NCI-H1092 (cell line): Measurements from ENCODE around the gene IPO9.

ENCODE experiments used
- DNase-seq: peaks from one replicate; lab custom pipeline; 2025; lab: John Stamatoyannopoulos, UW

IPO9 gene

DNA sequence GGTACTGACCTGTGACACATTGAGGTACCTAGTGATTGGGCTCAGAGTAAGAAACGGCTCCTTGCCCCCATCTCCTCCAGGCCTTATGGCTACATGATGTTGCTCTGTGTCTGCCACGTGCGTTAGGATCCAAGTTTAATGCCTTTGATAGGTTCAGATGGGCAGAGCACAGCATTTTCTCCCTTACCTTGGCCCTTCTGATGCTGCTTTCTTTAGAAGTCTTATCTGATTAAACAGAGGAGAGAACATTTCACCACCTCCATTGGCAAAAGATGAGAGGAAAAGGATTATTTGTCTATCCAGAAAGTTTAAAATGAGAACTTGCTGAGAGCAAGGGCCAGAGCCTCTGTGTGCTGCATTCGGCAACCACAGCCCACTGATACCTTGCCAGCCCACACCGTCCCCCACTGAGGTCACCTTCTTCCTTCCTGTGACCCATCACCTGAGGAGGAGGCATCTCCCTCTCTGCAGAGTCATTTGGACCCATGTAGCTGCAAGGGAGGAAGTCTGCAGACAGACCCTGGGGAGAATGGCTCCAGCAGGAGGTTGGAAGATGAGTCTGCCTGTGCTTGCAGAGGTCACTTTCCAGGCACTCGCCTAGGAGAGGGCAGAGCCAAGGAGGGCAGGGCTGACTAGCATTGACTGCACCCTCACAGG is 76.4 kb downstream of the IPO9 start:
- no peak for DNase-seq

DNA sequence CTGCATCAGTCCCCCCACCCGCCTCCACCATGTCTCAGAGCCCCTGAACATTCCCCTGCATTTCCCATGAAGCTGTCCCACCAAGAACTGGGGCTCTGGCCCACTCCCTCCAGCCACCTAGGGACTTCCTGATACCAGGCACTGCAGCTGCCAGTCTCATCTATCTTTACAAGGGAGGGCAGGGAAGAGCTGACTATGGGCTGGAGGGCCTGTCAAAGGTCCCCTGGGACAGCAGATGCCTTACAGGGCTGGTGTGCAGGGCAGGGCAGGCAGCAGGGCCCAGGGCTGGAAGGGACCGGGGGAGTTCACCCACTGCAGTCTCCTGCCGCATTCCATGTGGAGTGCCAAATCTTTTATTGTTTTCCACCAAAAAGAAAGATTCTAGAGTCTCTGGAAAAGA is 77.4 kb downstream of the IPO9 start:
- DNase-seq: no peak

DNA sequence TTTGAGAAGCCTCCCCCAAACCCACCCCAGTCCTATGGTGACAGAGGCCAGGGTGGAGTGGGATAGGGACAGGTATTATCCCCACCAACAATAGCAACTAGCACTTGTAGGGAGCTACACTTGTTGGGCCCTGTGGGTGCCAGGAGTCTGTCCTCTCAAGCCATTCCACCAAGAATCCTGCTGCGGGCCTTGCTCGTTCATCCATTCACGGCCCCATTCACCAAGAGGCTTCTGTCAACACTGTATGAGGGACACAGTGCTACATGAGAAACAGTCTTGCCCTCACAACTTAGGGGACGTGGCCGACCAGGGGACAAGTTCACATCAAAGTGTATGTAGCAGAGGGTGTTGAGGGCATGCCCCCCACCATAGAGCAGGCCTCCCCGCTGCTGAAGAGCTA is 78.7 kb downstream of the IPO9 start:
- no peak for DNase-seq

DNA sequence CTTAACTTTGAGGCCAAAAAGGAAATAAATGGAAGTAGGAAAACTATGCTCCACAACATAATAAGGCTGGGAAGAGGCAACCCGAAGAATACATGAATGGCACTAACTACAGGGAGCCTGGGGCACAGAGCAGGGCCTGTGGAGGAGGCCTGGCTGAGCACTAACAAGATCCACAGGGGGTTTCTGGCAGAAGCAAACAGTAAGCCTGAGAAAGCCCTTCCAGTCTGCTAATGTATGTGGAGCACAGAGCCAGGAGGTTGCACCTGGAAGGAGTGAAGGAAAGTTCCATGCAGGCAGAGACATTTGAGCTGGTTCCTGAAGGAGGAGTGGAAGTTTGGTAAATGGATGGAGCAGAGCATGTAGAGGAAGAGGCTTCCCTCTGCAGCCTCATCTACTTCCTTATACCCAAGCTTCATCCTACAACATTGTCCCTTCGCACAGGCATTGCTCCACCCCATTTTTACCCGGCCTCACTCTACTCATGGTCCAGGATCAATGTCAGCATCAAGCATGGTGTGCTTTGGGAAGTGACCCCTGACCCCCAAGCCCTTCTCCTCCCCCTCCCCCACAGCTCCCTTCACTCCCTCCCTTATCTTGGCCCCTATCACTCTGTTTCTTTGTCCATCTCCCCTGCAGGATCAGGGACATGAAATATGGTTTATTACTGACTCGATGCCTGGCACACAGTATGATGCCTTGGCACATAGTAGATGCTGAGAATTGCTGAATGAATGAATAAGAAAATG is 83.0 kb downstream of the IPO9 start:
- no peak for DNase-seq

DNA sequence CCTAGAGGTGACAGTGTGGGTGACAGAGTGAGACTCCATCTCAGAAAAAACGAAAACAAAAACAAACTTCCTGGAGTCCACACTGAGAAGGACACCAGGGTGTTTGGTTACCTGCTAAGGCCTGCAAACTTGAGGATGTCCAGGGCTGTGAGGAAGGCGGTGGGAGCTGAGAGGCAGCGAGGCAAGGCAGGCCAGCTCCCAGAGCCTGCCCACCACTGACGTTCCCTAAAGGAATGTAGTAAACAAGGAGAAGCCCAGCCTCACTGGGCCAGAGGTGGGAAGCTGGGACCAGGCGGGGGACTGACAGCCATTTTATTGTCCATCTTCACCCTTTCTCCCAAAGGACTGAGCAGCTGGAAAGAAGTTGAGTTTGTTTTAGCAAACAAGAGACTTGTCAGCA is 83.9 kb downstream of the IPO9 start:
- no peak for DNase-seq

DNA sequence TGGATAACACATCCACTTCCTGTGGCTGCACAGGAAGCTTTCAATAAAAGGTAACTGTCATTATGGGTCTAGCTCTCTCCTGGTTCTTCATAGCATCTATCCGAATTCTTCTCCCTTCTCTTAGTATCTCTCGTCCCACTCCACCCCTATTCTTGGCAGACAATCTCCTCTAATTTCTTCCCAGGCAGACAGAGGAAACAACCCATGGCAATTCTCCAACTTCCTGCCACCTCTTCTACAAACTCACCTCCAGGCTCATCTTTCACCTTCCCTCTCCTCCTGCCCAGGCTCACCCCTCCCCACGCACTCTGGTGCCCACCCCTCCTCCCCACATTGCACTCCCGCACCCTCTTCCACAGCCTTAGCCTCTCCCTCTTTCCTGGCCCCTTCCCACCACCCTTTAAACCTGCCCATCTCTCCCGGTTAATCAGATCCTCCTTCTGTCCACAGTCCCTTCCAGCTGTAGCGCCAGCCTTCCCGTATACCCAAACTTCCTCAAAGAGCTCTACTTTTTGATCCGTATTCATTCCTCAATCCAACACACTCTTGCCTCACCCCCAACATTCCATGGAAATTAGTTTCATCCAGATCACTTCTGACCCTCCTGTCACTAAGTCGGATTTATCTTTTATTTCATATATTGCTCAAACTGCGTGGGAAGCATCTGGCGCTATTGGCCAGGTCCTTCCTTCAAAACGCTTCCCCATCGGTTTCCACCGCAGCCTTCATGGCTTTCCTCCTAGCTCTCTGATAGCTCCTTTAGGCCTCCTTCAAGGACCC is 85.7 kb downstream of the IPO9 start:
- DNase-seq: no peak

DNA sequence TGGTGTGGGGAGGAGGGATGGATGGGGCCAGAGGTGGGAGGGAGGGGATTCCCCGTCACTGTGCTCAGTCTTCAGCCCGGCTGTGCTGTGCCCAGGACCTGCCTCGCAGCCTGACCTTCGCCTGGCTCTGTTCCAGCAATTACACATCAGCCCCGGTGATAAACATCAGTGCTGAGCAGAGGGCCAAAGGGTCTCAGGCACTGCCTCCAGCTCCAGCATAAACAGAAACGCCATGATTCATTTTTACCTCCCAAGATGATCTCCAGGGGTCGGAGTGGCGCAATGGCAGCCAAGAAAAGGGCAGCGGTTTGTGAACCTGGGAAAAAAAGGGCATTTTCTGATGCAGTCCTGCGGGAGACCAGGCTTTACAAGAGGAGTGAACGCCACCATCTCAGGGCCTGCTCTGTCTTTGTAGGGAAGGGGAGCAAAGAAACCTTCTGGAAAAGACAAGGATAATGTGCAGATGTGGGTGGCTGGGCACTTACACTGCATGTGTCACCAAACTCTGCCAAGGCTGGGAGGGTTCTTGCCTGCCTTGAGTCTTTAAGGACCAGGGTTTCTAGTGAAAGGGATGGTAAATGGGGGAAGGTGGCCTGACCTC is 87.8 kb downstream of the IPO9 start:
- no peak for DNase-seq

DNA sequence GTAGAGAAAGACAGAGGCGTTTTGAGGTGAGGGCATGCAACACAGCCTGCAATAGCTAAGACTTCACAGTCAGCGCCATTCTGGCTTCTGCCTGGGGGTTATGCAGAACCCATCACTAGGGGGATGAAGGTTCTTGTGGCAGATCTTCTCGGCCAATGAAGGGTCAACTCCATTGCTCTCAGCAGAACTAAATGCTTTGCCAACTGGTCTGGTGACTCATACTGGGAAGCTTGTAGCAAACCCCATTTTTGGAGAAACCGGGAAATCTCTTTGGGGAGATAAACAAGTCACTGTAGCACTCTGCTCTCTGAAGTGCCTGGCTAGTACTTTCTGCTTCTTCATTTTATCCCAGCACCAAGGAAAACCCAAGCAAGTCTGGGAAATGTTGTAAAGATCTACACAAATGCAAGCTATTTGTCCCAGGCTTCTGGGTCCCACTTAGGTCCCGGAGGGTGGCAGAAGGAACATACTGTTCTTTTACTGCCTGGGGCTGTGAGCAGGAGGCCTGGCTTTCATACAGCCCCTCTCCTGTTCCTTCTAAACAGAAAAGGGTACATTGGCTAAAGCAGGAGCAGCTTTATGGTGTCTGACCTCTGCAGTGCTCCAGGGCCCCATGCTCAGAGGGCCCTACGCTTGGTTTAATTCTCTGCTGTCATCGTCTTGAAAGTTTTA is 88.5 kb downstream of the IPO9 start:
- no peak for DNase-seq

DNA sequence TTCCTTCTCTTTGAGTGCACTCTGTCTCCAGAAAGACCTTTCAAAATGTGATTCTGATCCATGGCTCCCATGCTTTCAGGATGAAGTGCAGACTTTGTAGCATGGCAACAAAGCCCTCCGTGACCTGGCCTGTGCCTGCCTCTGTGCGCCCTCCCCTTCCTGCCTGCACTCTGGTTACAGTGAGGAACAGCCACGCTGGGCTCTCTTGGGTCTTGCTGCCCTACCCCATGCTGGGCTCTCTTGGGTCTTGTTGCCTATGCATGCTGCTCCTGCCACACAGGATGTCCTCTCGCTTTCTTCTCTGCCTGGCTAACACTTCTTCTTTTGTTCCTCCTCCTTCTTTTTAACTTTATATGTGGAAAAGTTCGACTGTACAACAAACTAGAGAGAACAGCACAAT is 89.4 kb downstream of the IPO9 start:
- no peak for DNase-seq

DNA sequence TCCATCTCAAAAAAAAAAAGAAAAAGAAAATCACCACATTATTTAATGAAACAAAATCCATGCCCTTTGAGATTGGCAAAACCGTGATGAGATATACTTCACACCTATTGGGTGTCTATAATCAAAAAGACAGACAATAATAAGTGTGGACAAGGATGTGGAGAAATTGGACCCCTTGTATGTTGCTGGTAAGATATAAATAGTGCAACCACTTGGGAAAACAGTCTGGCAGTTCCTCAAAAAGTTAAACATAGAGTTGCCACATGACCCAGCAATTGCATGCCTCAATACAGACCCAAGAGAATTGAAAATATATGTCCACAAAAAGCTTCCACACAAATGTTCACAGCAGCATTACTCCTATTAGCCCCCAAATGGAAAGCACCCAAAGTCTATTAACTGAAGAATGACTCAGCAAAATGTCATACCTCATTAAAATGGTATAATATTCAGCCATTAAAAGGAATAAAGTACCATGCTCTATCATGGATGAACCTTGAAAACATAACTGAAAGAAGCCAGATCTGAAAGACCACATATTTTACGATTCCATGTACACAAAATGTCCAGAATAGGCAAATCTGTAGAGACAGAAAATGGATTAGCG is 93.1 kb downstream of the IPO9 start:
- no peak for DNase-seq

DNA sequence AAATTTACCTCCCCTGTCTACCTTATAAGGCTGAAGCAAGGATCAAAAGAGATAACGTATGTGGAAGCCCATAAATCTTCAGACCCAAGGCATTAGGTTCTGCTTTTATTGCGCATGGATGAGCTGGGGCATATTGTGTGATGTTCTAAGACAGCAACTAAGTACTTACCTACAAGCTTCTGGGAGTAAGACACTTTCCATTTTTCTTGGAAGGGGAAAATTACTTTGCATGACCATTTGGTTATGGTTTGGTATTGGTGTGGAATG is 96.3 kb downstream of the IPO9 start:
- no peak for DNase-seq

DNA sequence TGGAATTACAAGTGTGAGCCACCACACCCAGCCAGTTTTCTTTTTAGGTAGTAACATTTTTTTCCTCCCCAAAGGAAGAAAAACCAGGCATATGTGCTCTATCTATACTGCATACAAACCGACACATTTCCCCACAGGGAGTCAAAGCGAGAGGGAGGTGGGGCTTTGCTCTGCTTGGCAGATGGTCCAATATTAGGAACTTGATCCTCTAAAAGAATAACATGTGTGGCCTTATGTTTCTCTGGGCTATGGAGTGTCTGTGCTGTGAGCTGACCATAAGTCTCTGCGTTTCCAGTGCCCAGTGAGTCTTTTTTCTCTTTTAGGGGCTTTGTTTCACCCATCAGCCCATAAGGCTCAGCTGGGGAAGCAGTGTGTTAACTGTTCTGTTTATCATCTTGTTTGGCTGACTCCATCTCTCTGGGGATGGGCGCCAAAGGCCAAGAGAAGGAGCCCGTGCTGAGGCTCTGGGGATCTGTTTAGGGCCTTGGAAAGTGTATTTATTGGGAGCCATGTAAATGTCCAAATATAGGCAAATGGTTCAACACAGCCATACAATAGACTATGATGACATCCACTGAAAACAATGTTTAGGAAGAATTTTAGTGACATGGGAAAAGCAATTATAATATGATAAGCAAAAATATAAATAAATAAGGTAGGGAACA is 97.2 kb downstream of the IPO9 start:
- no peak for DNase-seq

DNA sequence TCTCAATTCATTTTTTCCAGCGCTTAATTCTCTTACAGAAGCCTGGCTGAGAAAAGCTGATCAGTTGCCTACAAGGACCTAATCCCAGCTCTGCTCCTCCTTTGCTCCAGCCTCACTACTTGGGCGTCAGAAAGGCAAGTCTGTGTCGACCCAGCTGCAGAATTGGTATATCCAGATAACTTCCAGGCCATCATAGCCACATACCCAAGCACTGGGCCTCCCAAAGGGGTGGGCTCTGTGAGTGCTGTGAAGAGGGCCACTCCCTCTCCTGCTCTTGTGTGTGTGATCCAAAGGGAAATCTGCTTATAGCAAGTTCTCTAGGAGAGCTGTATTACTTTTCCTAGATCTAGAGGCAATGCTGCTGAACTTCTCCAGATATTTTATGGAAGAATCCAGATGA is 99.3 kb downstream of the IPO9 start:
- DNase-seq: no peak

DNA sequence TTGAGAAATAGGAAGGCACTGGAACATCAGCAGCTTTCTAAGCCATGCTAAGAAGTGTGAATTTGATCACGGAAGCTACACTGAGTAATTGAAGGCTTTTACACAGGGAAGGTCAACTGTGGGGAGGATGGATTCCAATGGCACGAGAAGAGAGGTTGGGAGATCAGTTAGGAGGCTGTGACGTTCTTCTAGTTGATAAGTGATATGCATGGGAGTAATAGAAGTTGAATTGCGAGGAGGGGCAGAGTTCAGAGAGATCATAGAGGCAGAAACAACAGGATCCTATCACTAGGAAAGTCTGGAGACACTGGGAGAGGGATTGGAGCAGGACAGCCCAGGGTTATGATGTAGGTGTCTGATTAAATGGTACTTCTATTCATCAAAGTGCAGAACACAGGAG is 101.2 kb downstream of the IPO9 start:
- no peak for DNase-seq

DNA sequence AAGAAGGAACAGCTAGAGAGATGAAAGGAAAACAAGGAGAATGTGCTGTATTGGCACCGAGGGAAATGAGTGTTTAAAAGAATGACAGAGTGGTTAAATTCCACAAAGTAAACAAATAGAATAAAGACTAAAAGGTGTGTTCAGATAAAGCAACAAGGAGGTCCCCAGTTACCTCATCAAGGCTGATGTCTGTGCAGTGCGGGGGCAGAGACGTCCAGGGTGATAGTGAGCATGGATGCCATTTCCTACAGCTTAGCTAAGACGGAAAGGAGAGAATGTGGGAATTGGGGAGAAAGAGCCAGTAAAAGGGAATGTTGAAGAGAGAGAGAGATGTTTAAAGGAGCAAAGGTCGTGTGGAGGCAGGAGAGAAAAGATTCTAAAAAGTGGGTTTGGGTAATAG is 101.8 kb downstream of the IPO9 start:
- DNase-seq: no peak
